Activated T-cell treated with anti-CD3 and anti-CD28 coated beads, Interleukin-2, amount 50 U/mL, for 1 hour (primary cell): ENCODE data around the gene TMEM198.

Experiments used
- DNase-seq: peaks from one replicate; pipeline ENCODE4 v3.0.0-alpha.2; 2020

TMEM198 gene

GRCh38 chr2:219543596-219544358 is at the start of gene TMEM198, which contains the start of gene CHPF:
Gene TMEM198 (plus strand): TSS chr2:219544028. CDS start chr2:219544728, 700 bp downstream.
Gene CHPF (minus strand): TSS chr2:219543809. CDS start chr2:219543538, 271 bp downstream.
- DNase-seq, result peak; percentile 91

GRCh38 chr2:219494952-219495530 is 48.8 kb upstream of the TMEM198 start:
- DNase-seq, result no peak

GRCh38 chr2:219495531-219496122 is 48.2 kb upstream of the TMEM198 start:
- DNase-seq, result peak; percentile 49

GRCh38 chr2:219496247-219496824 is 47.5 kb upstream of the TMEM198 start:
- no peak for DNase-seq

GRCh38 chr2:219496825-219497494 is 46.9 kb upstream of the TMEM198 start:
- peak; percentile 31 for DNase-seq

GRCh38 chr2:219497495-219498279 is 46.1 kb upstream of the TMEM198 start:
- peak; percentile 31 for DNase-seq

- DNase-seq, result peak; percentile 89
Observed at GRCh38 chr2:219498280-219499057, 45.4 kb upstream of the TMEM198 start, which contains the start of gene GMPPA. Gene GMPPA (plus strand): TSS chr2:219498891. CDS start chr2:219499976, 1,085 bp downstream.

GRCh38 chr2:219499058-219499307 is 44.8 kb upstream of the TMEM198 start:
- no peak for DNase-seq

GRCh38 chr2:219499555-219499954 is 44.3 kb upstream of the TMEM198 start:
- no peak for DNase-seq

GRCh38 chr2:219500135-219500534 is 43.7 kb upstream of the TMEM198 start:
- no peak for DNase-seq

GRCh38 chr2:219501849-219502248 is 42.0 kb upstream of the TMEM198 start:
- DNase-seq, result no peak

- DNase-seq, result no peak
Observed at GRCh38 chr2:219502618-219503017, 41.2 kb upstream of the TMEM198 start.

- DNase-seq, result no peak
Observed at GRCh38 chr2:219505585-219505984, 38.2 kb upstream of the TMEM198 start.

GRCh38 chr2:219506153-219506801 is 37.6 kb upstream of the TMEM198 start:
- DNase-seq, result no peak

- DNase-seq, result no peak
Observed at GRCh38 chr2:219506802-219507526, 36.9 kb upstream of the TMEM198 start.

- no peak for DNase-seq
Observed at GRCh38 chr2:219507581-219508443, 36.0 kb upstream of the TMEM198 start.

GRCh38 chr2:219508444-219508734 is 35.4 kb upstream of the TMEM198 start:
- no peak for DNase-seq

GRCh38 chr2:219508971-219509779 is 34.7 kb upstream of the TMEM198 start:
- DNase-seq, result no peak
